K562 (cell line): ENCODE results near the gene KIAA0930. TPM values are rescaled to one million over a fixed set of nuclear protein-coding genes. Genes with fewer than 3 reads are reported as not detected.
"Not testable (repeated sequence)": the region's sequence is repeated elsewhere in the genome, so short reads cannot be mapped to it uniquely, and the experiment has no call there.

Experiments used
- ATAC-seq: fragments of 200-7000 bp; cut with Tn5 transposase; 3 replicates; pipeline ENCODE4 v1.9.1; 2020; ENCODE audit warnings: moderate library complexity
- BruUV-seq: library from RNA; stranded (reverse); fragments of 400-500 nt; replicated peaks from 2 replicates; lab custom pipeline; 2021; lab: Mats Ljungman, UMichigan
- CTCF ChIA-PET: fragments of 300-600 bp; formaldehyde crosslinking; extraction: SDS; loops from one replicate; lab custom pipeline; 2021; ENCODE audit warnings: low intra/inter-chr PET ratio; lab: Yijun Ruan, JAX
- POLR2A ChIA-PET: fragments of 300-600, 350-650 bp; sonication (Branson Sonifier 250); formaldehyde crosslinking; extraction: SDS; loops from one replicate; lab custom pipeline; 2021; ENCODE audit warnings: antibody characterized with exemption, inconsistent platforms; lab: Yijun Ruan, JAX
- DNase-seq, 4 experiments: peaks; one replicate each; pipeline versions ENCODE4 v3.0.0 to v3.0.0-alpha.2; 2011 to 2018; ENCODE audit warnings: low spot score in 3 of 4, mixed read lengths in 3 of 4; ENCODE audit errors: extremely low read depth in 1 of 4
- FAIRE-seq: peaks from 2 replicates; lab custom pipeline; 2011; peaks lifted over from hg19 to GRCh38; lab: Jason Lieb, UNC
- H2AFZ ChIP-seq: 2 replicates; pipeline ENCODE4 v1.6.0; 2011; ENCODE audit warnings: low read depth, low read length, control low read depth, inconsistent platforms
- H3K27ac ChIP-seq: fragments of 200-600 bp; 3 replicates; pipeline ENCODE4 v1.8.0; 2011; ENCODE audit warnings: low read depth, mild to moderate bottlenecking, control low read depth, inconsistent platforms, low read length, moderate library complexity, mixed read lengths; ENCODE audit errors: extremely low read depth
- H3K27me3 ChIP-seq, 2 experiments: fragments of 300-600 bp in 1 of 2; 2 replicates in 1 of 2; 3 replicates in 1 of 2; pipeline versions ENCODE4 v1.6.0 to v1.8.0; 2011; ENCODE audit warnings: inconsistent platforms in 2 of 2, low read length in 2 of 2, mild to moderate bottlenecking in 1 of 2, mixed read lengths in 1 of 2, moderate library complexity in 1 of 2; ENCODE audit not compliant: control insufficient read depth in 2 of 2, insufficient read depth in 2 of 2
- H3K36me3 ChIP-seq: fragments of 300-600 bp; 3 replicates; pipeline ENCODE4 v1.8.0; 2011; ENCODE audit warnings: mild to moderate bottlenecking, low read length, inconsistent platforms; ENCODE audit not compliant: control insufficient read depth, insufficient read depth
- H3K4me1 ChIP-seq, 2 experiments: fragments of 200-600 bp in 1 of 2; replicated peaks in 1 of 2; 2 replicates in 1 of 2; 3 replicates in 1 of 2; pipeline versions ENCODE4 v1.5.1 to v1.8.0; 2011; ENCODE audit warnings: inconsistent platforms in 2 of 2, low read length in 2 of 2, mild to moderate bottlenecking in 1 of 2, mixed read lengths in 1 of 2, moderate library complexity in 1 of 2; ENCODE audit not compliant: control insufficient read depth in 2 of 2, insufficient read depth in 2 of 2
- H3K4me2 ChIP-seq: 2 replicates; pipeline ENCODE4 v1.6.1; 2011; ENCODE audit warnings: low read length, control low read depth, inconsistent platforms, mixed read lengths; ENCODE audit not compliant: insufficient read depth
- H3K4me3 ChIP-seq: fragments of 200-600 bp; sonication (generic), shearing (Covaris generic); 2 replicates; pipeline ENCODE4 v1.5.1; 2016; ENCODE audit warnings: control low read depth, inconsistent platforms
- H3K79me2 ChIP-seq: fragments of 200-600 bp; 3 replicates; pipeline ENCODE4 v1.8.0; 2011; ENCODE audit warnings: low read length, inconsistent platforms; ENCODE audit not compliant: control insufficient read depth, insufficient read depth
- H3K9ac ChIP-seq, 2 experiments: 2 replicates each; pipeline versions ENCODE4 v1.6.0 to v1.6.1; 2011; ENCODE audit warnings: low read depth in 2 of 2, low read length in 2 of 2, control low read depth in 1 of 2, inconsistent platforms in 1 of 2, mild to moderate bottlenecking in 1 of 2, mixed read lengths in 1 of 2; ENCODE audit not compliant: insufficient read depth in 1 of 2
- H3K9me1 ChIP-seq: one replicate; pipeline ENCODE4 v1.6.0; 2011; ENCODE audit warnings: inconsistent platforms, mild to moderate bottlenecking, low read length, moderate library complexity; ENCODE audit not compliant: control insufficient read depth, insufficient read depth
- H3K9me3 ChIP-seq: replicated peaks from 2 replicates; pipeline ENCODE4 v1.5.1; 2011; ENCODE audit warnings: low read depth, low read length, inconsistent platforms; ENCODE audit not compliant: control insufficient read depth, insufficient read depth
- H4K20me1 ChIP-seq: replicated peaks from 2 replicates; pipeline ENCODE4 v1.6.1; 2011; ENCODE audit warnings: low read length, inconsistent platforms, mixed read lengths; ENCODE audit not compliant: control insufficient read depth, insufficient read depth
- MCM7 ChIP-seq, 2 experiments: fragments of 450-650 bp; IDR thresholded peaks; 2 replicates each; pipeline ENCODE4 v1.6.1; 2016 to 2018
- WGBS: fragments of 100-300 bp; shearing (Covaris generic); methylation state at CpG from one replicate; pipeline ENCODE4 v1.1.6; 2016; ENCODE audit warnings: low coverage, mixed read lengths; ENCODE audit not compliant: insufficient coverage; ENCODE audit errors: missing lambda C conversion rate; 5-methylcytosine and 5-hydroxymethylcytosine counted together
- in situ Hi-C: fragments of 300-500 bp; cut with MboI; formaldehyde crosslinking; loops from 4 replicates; pipeline ENCODE4 v1.15.0; 2018; ENCODE audit warnings: inconsistent platforms, mixed read lengths
- intact Hi-C: fragments of 100-400 bp; cut with micrococcal nuclease; formaldehyde crosslinking; loops from 2 replicates; pipeline ENCODE4 v1.14.2; 2022
- polyA plus RNA-seq, 8 experiments: library from polyadenylated mRNA; depleted of rRNA in 4 of 8; stranded (reverse) in 5 of 8; unstranded in 3 of 8; fragments of >200 nt; fragmentation: Nextera tagmentation in 2 of 8; fragmentation: Illumina TruSeq in 1 of 8; extraction: Ambion mirVana in 2 of 8; extraction: Trizol in 1 of 8; gene quantifications; 2 replicates each; pipeline versions ENCODE4 v1.2.1 to v1.2.3, GENCODE V29; 2011 to 2014; ENCODE audit warnings: inconsistent platforms in 1 of 8, missing spikeins in 1 of 8
- total RNA-seq, 7 experiments: library from RNA; depleted of rRNA in 6 of 7; stranded (reverse); fragments of >200 nt in 6 of 7; fragmentation: Illumina TruSeq in 2 of 7; extraction: Trizol in 2 of 7; gene quantifications; 2 replicates each; pipeline versions ENCODE4 v1.2.1 to v1.2.3, GENCODE V29; 2011 to 2021; ENCODE audit warnings: low replicate concordance in 1 of 7

Gene KIAA0930
- total and polyA plus RNA-seq, 9 of the 15 experiments (the other 6 are each of a cell fraction or from before 2014, with no cell fraction given) = 0.24 to 12.1 (median 6.4) TPM

DNA sequence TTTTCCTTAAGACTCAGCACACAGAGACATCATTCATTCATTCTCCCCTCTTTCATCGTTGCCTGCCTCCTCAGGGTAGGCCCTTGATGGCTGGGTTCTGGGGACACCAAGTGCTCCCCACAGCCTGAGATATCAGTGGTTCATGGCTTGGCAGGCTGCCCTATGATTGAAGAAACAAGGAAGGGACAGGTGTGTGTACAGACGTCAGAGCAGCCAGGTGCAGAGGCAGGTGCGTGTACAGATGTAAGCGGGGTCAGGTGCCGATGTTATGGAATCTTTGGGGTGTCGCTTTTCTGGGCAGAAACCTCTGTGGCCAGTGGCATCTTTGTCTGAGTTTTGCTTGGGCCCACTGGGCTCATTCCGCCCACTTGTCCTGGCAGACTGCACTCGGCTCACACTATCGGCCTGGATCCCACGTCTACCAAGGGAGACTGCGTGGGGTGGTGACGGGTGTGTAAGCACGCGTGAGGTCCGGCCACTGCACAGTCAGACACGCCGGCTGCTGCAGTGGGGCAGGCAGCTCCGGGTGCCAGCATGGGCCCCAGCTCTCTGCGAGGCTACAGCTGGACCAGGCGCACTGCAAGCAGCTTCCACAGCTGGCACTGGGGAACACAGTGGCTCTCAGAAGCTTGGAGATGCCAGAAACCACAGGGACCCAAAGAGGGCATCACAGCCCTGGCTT is 20.9 kb upstream of the KIAA0930 start:
- Histone ChIP-seq H3K9me1 (no peaks in the 10 kb centered on the region), H3K4me3 (no peak overlapping the region), H3K79me2 (no peaks in the 10 kb centered on the region), H4K20me1 (no peaks in the 10 kb centered on the region), H3K4me2 (no peak overlapping the region), H3K27me3 (peaks cover 0 to 18% of the 10 kb centered on the region in 2 experiments; a peak in 3 of 5 replicates), H3K4me1 (peaks cover 5 to 13% of the 10 kb centered on the region in 2 experiments; a peak in 3 of 5 replicates), H3K36me3 (no peaks in the 10 kb centered on the region), H2AFZ (no peak overlapping the region), H3K9ac (no peak overlapping the region), H3K9me3 (no peaks in the 10 kb centered on the region), H3K27ac (no peak overlapping the region)
- CTCF ChIA-PET = no interaction called here
- DNase-seq (no peak), ATAC-seq (no peak), FAIRE-seq (no peak)
- POLR2A ChIA-PET = no interaction called here
- 11% methylated on average over 20 of the region's 20 CpGs for WGBS
- intact Hi-C loops (no loop called here), in situ Hi-C loops (no loop called here)
- no TSS peak for BruUV-seq
- no peak for TF ChIP-seq MCM7 (IDR thresholded peaks at IDR 0.05)

DNA sequence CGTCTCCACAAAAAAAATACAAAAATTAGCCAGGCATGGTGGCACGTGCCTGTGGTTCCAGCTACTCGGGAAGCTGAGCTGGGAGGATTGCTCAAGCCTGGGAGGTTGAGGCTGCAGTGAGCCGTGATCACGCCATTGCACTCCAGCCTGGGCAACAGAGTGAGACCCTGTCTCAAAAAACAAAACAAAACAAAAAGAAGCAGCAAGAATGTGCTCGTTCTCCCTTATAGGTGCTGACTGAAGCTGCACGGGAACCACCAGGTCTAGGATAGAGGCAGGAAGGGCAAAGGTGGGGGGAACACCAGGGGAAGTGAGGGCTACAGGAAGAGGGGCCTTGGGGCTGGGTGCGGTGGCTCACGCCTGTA is 19.7 kb upstream of the KIAA0930 start:
- H3K9ac ChIP-seq, DNase-seq, H3K36me3 ChIP-seq, ATAC-seq, H3K9me1 ChIP-seq, H3K4me2 ChIP-seq, H3K4me3 ChIP-seq, in situ Hi-C loops, BruUV-seq, intact Hi-C loops, H3K9me3 ChIP-seq, H2AFZ ChIP-seq, FAIRE-seq, H4K20me1 ChIP-seq, H3K27ac ChIP-seq, H3K79me2 ChIP-seq: not testable (repeated sequence)
- ChIA-PET POLR2A (interaction anchor here (0.6 kb wide), 1 partner anchor 51 kb away, joined by 3 read pairs; no protein-coding TSS in a partner anchor), CTCF (interaction anchor here (0.6 kb wide), 1 partner anchor 12 kb away, joined by 4 read pairs; no protein-coding TSS in a partner anchor)
- WGBS = 0% methylated on average over 5 of the region's 9 CpGs
- Histone ChIP-seq H3K27me3 (peaks cover 0 to 18% of the 10 kb centered on the region in 2 experiments; a peak in 3 of 5 replicates), H3K4me1 (peaks cover 5 to 13% of the 10 kb centered on the region in 2 experiments; a peak in 3 of 5 replicates)
